Body of pancreas (tissue), 4 donors: Measurements from ENCODE around the gene TOMM70. TPM values are rescaled to one million over a fixed set of nuclear protein-coding genes. Genes with fewer than 3 reads are reported as not detected.
A peak's percentile ranks its signal among the peaks of the same experiment; 100 is the strongest.

Experiments
- ATAC-seq: fragments of 150-250 bp; one replicate; pipeline ENCODE4 v1.9.1; 2016
- DNase-seq, 4 donors: peaks; one replicate each; pipeline ENCODE4 v3.0.0-alpha.2; 2019
- H3K27ac ChIP-seq, 4 donors: fragments of 200-600 bp; sonication (generic); 1 replicate in 3 of 4; 2 replicates in 1 of 4; pipeline versions ENCODE4 v1.5.1 to v1.6.1; 2016 to 2019; ENCODE audit warnings: mild to moderate bottlenecking in 1 of 4, mixed read lengths in 1 of 4, moderate library complexity in 1 of 4
- H3K27me3 ChIP-seq, 2 donors: fragments of 200-600 bp; sonication (generic); one replicate each; pipeline ENCODE4 v1.6.0; 2016; ENCODE audit warnings: mild to moderate bottlenecking in 1 of 2
- H3K36me3 ChIP-seq, 2 donors: fragments of 200-600 bp; sonication (generic); replicated peaks in 1 of 2; 2 replicates each; pipeline ENCODE4 v1.5.1; 2016; ENCODE audit warnings: low read depth in 2 of 2; ENCODE audit not compliant: insufficient read depth in 1 of 2
- H3K4me1 ChIP-seq: fragments of 200-600 bp; sonication (generic); one replicate; pipeline ENCODE4 v1.6.0; 2016
- H3K4me3 ChIP-seq, 2 donors: fragments of 200-600 bp; sonication (generic); 1 replicate in 1 of 2; 2 replicates in 1 of 2; pipeline ENCODE4 v1.5.1; 2016 to 2019
- H3K9me3 ChIP-seq, 3 donors: fragments of 200-600 bp; sonication (generic); 1 replicate in 2 of 3; 2 replicates in 1 of 3; pipeline ENCODE4 v1.5.1; 2016
- CTCF ChIP-seq, 7 experiments: fragments of 450-650 bp in 4 of 7; fragments of 200-600 bp in 3 of 7; sonication (generic) in 3 of 7; IDR thresholded peaks; one replicate each; pipeline ENCODE4 v1.5.1; 2016 to 2019; ENCODE audit warnings: antibody characterized with exemption in 7 of 7
- POLR2A ChIP-seq, 3 donors: fragments of 450-650 bp; IDR thresholded peaks; one replicate each; pipeline ENCODE4 v1.6.1; 2016; ENCODE audit warnings: antibody characterized with exemption in 3 of 3, mild to moderate bottlenecking in 2 of 3
- WGBS, 2 donors: methylation state at CpG; one replicate each; pipeline ENCODE4 v1.1.5; 2017; 5-methylcytosine and 5-hydroxymethylcytosine counted together
- intact Hi-C: fragments of 100-400 bp; cut with DNase I; formaldehyde crosslinking; loops from one replicate; pipeline ENCODE4 v1.15.1; 2023
- total RNA-seq, 2 donors: library from RNA; depleted of rRNA; stranded (reverse); fragments of >200 nt; gene quantifications; one replicate each; pipeline ENCODE4 v1.1.0, GENCODE V29; 2016

TOMM70 gene
- total RNA-seq, 2 donors from 2014 or later, result 17.1 to 25.9 TPM

GRCh38 chr3:100401674-100402041 is 769 bp upstream of the TOMM70 start:
- no peaks in the 10 kb centered on the region for H3K9me3 ChIP-seq
- 0% methylated on average over 23 of the region's 23 CpGs for WGBS, 2 donors
- peak overlapping the region; percentile 70 to 91 (median 84) for H3K27ac ChIP-seq

GRCh38 chr3:100400419-100400779 is 490 bp downstream of the TOMM70 start:
- ATAC-seq, result no peak
- peak overlapping the region; percentile 87 to 90 for H3K4me3 ChIP-seq
- WGBS, 2 donors, result 0% methylated on average over 1 to 22 of the region's 22 CpGs
- DNase-seq, result peak in 2 of 4 donors; percentile 10 to 13
- H3K9me3 ChIP-seq, result no peaks in the 10 kb centered on the region
- TF ChIP-seq POLR2A (IDR thresholded peaks at IDR 0.05) (no peak), CTCF (IDR thresholded peaks at IDR 0.05) (no peak)
- H3K27ac ChIP-seq, result peak overlapping the region; percentile 70 to 91 (median 84)
- H3K36me3 ChIP-seq, result no peaks in the 10 kb centered on the region
- intact Hi-C loops, result no loop called here
- H3K27me3 ChIP-seq, result no peaks in the 10 kb centered on the region
- H3K4me1 ChIP-seq, result peaks cover 43% of the 10 kb centered on the region

More at GRCh38 chr3:100401674-100402041, 769 bp upstream of the TOMM70 start:
- peak; percentile 28 to 50 (median 35) for DNase-seq
- TF ChIP-seq POLR2A (IDR thresholded peaks at IDR 0.05) (no peak), CTCF (IDR thresholded peaks at IDR 0.05) (no peak)
- intact Hi-C loops, result no loop called here
- peak; percentile 9 for ATAC-seq
- Histone ChIP-seq H3K36me3 (no peaks in the 10 kb centered on the region), H3K4me3 (peak overlapping the region; percentile 87 to 90), H3K27me3 (no peaks in the 10 kb centered on the region), H3K4me1 (peaks cover 42% of the 10 kb centered on the region)

GRCh38 chr3:100399341-100400071 is 1.4 kb downstream of the TOMM70 start:
- Histone ChIP-seq H3K27ac (no peak overlapping the region), H3K4me3 (no peak overlapping the region), H3K27me3 (no peaks in the 10 kb centered on the region), H3K4me1 (peaks cover 37% of the 10 kb centered on the region), H3K36me3 (no peaks in the 10 kb centered on the region), H3K9me3 (no peaks in the 10 kb centered on the region)
- intact Hi-C loops, result no loop called here
- DNase-seq, result peak in 1 of 4 donors; percentile 9
- 24 to 25% methylated on average over 9 of the region's 9 CpGs for WGBS, 2 donors
- ATAC-seq, result no peak
- TF ChIP-seq POLR2A (IDR thresholded peaks at IDR 0.05) (no peak), CTCF (IDR thresholded peaks at IDR 0.05) (no peak)

- intact Hi-C loops, result no loop called here
- WGBS, 2 donors, result 31 to 39% methylated on average over 2 of the region's 2 CpGs
- H3K4me3 ChIP-seq, result no peak overlapping the region
Measured at GRCh38 chr3:100396967-100397366, 3.9 kb downstream of the TOMM70 start.

More at GRCh38 chr3:100396967-100397366, 3.9 kb downstream of the TOMM70 start:
- no peak overlapping the region for H3K27ac ChIP-seq
- no peaks in the 10 kb centered on the region for H3K9me3 ChIP-seq
- H3K4me1 ChIP-seq, result peaks cover 25% of the 10 kb centered on the region
- no peak for DNase-seq
- no peaks in the 10 kb centered on the region for H3K27me3 ChIP-seq
- TF ChIP-seq POLR2A (IDR thresholded peaks at IDR 0.05), result no peak
- TF ChIP-seq CTCF (IDR thresholded peaks at IDR 0.05), result no peak
- no peak for ATAC-seq
- H3K36me3 ChIP-seq, result no peaks in the 10 kb centered on the region
